VCaP (cell line): ENCODE measurements around the gene CDHR4.

ENCODE experiments used
- H3K27ac ChIP-seq: fragments of 450-650 bp; 2 replicates; pipeline ENCODE4 v1.5.1; 2017
- TF ChIP-seq, protein P1 (sequence below): fragments of 450-650 bp; conservative IDR thresholded peaks from 2 replicates; pipeline ENCODE4 v1.5.1; 2017; ENCODE audit warnings: mild to moderate bottlenecking, moderate library complexity

CDHR4 gene

DNA sequence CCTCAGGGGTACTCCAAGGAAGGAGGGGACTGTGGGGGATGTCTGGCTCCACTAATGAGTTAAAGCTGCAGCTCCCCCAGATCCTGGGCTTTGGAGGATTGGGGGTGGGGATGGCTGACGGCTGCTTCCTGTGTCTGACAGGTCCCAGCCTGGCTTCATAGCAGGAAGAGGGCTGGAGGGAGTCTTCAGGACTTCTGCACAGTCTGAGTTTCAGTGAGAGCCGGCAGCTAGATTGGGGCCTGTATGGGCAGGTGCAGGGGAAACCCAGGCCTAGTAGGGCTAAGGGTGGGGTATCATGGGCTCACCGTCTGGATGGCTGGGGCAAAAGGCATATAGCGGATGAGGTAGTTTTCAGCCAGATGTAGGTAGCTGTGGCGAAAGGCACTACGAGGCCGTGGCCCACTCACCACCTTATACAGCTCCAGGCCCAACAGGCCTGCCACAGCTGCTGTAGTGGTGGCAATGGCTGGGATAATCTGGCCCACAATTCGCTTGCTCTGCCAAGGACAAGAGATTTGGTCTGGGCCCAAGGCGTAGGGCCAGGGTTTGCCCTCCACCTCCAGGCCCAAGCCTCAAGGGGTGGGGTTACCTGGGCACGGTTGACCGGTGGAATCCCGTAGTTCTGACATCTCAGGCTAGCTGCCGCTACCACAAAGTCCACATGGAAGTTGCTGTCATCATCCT, 7.9 kb upstream of the CDHR4 start:
- TF ChIP-seq, protein P1, sequence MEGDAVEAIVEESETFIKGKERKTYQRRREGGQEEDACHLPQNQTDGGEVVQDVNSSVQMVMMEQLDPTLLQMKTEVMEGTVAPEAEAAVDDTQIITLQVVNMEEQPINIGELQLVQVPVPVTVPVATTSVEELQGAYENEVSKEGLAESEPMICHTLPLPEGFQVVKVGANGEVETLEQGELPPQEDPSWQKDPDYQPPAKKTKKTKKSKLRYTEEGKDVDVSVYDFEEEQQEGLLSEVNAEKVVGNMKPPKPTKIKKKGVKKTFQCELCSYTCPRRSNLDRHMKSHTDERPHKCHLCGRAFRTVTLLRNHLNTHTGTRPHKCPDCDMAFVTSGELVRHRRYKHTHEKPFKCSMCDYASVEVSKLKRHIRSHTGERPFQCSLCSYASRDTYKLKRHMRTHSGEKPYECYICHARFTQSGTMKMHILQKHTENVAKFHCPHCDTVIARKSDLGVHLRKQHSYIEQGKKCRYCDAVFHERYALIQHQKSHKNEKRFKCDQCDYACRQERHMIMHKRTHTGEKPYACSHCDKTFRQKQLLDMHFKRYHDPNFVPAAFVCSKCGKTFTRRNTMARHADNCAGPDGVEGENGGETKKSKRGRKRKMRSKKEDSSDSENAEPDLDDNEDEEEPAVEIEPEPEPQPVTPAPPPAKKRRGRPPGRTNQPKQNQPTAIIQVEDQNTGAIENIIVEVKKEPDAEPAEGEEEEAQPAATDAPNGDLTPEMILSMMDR: no peak
- no peak overlapping the region for H3K27ac ChIP-seq

DNA sequence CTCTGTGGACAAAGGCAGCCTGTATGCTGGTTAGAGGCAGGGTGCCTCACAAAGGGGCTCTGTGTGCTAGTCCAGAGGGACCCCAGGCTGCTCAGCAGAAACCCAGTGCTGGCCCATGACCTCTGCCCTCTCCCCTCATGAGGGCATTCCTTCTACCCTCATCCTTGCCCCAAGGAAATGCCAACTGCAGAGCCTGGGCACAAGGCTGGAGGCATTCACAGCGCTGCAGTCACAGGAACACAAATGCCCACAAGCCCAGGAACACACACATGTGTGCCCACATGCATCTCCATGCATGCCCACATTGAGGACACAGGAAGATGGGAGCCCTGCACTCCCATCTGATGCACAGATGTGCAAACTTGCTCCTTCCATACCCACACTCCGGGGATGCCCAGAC, 7.2 kb upstream of the CDHR4 start:
- no peak overlapping the region for H3K27ac ChIP-seq
- TF ChIP-seq, protein P1: no peak

DNA sequence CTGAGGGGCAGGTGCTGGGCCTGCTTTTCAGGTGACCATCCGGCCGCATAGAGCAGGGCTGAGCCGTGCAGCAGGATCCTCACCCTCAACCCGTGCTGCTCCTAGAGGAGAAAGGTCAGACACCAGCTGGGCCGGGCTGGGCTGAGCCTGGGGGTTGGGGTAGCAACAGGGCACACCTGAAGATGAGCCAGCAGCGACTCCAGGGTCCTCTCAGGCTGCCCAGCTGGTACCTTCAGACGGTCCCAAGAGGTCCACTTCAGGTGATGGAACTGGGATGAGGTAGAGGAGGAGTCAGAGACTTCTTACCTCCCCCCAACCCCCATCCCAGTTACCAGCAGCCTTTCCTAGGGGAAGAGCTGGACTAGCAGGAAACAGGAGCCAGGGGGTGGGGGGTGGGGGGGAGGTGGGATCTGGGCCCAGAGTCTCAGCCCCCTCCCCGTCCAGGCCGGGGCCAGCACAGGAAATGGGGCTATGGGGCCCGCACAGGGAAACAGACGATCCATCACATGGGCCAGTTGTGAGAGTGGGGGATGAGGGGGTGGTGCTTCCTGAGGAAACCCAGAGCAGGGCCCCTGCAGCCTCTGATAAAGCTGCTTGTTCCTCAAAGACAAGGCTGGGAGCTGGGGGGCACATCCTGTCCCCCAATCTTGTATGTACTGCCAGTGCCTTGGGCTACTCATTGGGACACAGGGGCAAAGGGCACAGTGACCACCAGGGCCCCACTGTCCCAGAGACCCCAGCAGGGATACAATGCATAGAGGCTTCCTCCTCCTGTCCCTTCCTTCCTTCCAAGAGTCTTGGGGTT, 6.4 kb upstream of the CDHR4 start:
- peak overlapping the region; percentile 76 for H3K27ac ChIP-seq
- TF ChIP-seq, protein P1: no peak

DNA sequence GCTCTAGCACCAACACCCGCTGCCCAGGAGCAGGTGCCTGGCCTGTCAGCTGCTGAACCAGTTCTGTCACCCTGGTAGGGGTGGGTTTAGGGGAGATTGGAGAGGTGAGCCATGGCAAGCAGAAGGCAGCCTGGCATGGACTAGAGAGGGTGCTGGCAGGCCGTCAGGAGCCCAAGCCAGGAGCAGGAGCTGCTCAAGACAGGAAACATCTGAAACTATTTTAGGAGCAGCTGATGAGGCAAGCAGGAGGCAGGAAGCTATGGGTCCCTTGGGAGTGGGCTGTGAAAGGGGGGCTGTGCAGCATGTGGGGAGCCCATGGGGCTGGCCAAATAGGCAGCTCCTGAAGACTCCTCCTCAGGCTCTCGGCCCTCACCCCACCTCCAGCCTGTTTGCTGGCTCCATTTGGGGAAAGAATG, 5.7 kb upstream of the CDHR4 start:
- TF ChIP-seq, protein P1: no peak
- H3K27ac ChIP-seq: peak overlapping the region; percentile 76

DNA sequence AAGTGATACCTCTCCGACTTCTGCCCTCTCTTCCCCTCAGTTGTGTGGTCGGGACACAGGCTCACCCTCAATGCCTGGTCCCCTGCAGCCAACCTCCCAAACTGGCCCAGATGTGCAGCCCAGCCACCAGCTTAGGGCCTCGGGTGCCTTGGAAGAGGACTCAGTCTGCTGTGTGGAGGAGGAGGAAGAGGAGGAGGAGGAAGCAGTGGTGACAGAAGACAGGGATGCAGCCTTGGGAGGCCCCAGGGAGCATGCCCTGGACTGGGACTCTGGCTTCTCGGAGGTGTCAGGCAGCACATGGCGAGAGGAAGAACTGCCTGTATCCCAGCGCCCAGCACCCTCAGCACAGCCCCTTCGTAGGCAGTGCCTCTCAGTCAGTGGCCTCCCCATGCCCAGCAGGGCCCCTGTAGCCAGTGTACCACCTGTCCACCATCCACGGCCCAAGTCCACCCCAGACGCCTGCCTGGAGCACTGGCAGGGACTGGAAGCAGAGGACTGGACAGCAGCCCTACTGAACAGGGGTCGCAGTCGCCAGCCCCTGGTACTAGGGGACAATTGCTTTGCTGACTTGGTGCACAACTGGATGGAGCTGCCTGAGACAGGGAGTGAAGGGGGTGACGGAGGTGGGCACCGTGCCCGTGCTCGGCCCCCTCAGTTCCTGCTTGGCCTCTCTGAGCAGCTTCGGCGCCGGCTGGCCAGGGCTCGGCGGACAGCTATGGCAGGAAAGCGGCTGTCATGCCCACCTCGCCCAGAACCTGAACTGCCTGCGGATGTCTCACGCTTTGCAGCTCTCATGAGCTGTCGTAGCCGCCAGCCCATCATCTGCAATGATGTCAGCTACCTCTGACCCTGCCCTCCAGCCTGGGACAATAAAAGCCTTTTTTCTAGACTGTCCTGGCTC, 4.7 kb upstream of the CDHR4 start:
- TF ChIP-seq, protein P1: no peak
- peak overlapping the region; percentile 76 for H3K27ac ChIP-seq

DNA sequence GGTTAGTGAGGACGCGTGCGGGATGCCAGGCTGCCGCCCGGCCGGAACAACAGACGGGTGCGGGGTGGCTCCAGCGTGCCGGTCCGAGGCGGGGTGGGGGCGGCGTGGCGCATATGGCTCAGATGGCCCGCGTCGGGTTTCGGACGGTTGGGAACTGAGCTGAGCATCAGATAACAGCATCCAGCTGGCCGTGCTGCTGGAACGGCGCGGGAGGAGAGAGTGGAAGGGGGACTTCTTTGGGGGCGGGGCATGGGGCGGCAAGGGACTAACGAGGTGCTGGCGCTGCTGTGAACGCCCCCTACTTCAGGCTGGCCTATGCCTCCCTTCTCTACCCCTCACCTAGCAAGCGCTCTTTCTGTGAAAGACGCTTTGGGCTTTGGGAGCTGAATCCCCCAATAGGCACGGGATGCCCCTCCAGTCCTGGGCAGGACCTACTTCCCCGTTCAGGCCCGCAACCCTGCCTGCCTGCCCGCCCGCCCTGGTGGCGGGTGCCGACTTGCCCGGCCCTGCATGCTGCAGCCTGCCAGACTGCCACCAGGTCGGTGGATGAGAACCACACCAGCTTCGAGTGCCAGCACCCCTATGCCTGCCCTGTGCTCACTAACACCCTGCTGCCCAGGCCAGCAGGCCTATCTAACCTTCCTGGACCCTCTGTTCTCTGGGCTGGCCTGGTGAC, 3.9 kb upstream of the CDHR4 start:
- H3K27ac ChIP-seq: peak overlapping the region; percentile 76; the same call in 1 of the 2 replicates
- TF ChIP-seq, protein P1: no peak
